DMS114 treated with DMSO at 0.1 percent for 48 hours (cell line): ENCODE measurements around the gene CYTH3.
"Not testable (repeated sequence)": the region's sequence is repeated elsewhere in the genome, so short reads cannot be mapped to it uniquely, and the experiment has no call there.

ENCODE experiments used
- DNase-seq: peaks from one replicate; lab custom pipeline; 2025; ENCODE audit not compliant: unreplicated experiment; lab: John Stamatoyannopoulos, UW

CYTH3 gene, protein sequence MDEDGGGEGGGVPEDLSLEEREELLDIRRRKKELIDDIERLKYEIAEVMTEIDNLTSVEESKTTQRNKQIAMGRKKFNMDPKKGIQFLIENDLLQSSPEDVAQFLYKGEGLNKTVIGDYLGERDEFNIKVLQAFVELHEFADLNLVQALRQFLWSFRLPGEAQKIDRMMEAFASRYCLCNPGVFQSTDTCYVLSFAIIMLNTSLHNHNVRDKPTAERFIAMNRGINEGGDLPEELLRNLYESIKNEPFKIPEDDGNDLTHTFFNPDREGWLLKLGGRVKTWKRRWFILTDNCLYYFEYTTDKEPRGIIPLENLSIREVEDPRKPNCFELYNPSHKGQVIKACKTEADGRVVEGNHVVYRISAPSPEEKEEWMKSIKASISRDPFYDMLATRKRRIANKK

DNA sequence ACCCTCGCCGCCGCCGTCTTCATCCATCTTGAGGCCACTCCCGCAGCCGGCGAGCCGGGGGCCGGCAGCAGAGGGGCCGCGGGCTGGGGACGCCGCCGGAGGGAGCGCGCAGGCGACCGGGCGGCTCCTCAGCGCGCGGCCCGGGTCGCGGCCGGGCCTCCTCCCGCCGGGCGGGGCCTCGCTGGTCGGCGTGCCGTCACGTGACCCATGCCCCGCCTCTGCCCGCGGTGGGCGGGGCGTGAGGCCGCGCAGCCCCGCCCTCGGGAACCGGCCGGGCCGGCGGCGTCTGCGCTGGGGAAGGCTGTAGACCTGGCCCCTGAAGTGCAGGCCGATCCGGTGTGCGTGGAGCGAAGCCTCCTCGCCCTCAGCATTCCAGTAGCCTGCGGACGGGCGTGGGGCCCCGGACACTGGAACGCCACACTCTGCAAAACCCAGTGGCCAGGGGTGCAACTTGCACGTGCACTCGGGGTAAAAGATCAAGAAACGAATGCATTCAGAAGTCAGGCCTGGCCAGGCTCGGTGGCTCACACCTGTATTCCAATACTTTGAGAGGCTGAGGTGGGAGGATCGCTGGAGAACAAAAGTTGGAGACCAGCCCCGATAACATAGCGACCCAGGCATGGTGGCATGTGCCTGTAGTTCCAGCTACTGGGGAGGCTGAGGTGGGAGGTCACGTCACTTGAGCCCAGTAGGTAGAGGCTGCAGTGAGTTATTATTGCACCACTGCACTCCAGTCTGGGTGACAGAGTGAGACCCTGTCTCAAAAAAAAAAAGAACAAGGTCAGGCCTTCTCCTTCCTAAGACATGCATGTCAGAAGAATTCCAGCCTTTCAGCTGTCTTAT lies at the start of gene CYTH3:
TSS of gene CYTH3 (minus strand) at position 144 of the 843 bp plus-strand sequence. CDS start at position 27, 117 bp downstream.
- DNase-seq = peak; percentile 27

DNA sequence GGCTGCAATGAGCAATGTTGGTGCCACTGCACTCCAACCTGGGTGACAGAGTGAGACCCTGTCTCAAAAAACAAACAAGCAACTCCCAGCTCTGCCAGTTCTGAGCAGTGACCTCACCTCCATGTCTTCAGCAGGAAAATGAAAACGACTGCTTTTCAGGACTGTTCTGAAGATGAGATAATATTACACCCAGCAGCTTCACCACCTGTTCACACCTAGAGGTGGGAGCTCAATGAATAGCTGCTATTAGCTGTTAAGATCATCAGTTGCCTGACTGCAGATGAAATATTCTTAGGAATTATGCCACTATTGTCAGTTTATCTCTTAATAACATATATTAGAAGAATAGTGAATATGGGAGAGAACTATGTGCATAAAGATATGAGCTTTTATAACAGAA lies 48.4 kb upstream of the CYTH3 start:
- no peak for DNase-seq

DNA sequence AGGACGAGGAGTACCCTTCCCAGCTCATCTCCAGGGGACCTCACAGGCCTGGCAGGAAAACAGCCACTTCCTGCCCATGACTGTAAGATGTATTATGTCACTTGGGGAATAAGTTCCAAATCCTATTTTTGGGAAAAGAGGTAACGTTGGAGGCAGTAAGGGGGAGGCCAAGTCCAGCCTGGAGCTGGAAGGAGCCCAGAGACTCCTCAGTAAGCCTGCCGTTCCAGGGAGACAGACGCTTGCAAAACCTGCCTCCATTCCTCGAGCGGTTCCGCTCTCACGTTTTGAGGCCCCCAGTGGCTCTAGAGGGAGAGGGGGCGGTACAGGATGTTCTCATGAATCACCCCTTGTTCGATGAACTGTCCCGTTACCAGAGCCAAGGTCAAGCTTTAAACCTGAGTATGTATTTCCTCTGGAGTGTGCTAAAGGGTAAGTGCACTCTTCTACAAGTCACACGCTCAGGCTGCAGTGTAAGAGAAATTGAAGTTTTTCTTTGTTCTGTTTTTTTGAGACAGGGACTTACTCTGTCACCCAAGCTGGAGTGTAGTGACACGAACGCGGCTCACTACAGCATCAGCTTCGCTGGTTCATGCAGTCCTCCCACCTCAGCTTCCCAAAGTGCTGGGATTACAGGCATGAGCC lies 45.5 kb upstream of the CYTH3 start:
- DNase-seq = no peak

DNA sequence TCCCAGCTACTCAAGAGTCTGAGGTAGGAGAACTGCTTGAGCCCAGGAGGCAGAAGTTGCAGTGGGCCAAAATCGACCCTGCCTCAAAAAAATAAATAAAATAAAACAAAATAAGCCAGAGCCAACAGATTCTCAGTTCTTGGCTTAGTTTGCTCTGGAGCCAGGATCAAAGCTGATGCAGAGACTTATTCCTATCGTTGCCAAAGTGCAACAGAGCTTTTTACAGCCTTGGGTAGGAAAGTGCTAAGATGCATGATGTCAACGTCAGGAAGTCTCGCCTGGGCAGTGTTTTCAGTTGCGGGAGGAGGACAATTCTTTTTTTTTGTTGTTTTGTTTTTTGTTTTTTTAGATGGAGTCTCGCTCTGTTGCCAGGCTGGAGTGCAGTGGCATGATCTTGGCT lies 43.8 kb upstream of the CYTH3 start:
- DNase-seq = no peak

DNA sequence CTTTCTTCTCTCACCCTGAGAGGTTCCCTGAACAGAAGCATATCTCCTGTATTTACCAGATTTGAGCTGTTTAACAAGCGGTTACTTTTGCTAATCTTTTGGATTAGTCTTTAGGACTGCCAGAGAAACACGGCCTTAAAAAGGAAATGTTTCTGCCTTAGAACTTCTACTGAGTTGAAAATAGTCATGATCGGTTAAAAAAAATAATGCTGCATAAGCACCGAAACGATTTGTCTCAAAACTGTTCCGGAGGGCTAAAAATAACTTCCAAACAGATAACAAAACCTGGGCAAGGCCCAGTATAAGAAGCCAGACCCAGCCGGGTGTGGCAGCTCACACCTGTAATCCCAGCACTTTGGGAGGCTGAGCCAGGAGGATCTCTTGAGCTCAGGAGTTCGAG lies 43.3 kb upstream of the CYTH3 start:
- DNase-seq = no peak

DNA sequence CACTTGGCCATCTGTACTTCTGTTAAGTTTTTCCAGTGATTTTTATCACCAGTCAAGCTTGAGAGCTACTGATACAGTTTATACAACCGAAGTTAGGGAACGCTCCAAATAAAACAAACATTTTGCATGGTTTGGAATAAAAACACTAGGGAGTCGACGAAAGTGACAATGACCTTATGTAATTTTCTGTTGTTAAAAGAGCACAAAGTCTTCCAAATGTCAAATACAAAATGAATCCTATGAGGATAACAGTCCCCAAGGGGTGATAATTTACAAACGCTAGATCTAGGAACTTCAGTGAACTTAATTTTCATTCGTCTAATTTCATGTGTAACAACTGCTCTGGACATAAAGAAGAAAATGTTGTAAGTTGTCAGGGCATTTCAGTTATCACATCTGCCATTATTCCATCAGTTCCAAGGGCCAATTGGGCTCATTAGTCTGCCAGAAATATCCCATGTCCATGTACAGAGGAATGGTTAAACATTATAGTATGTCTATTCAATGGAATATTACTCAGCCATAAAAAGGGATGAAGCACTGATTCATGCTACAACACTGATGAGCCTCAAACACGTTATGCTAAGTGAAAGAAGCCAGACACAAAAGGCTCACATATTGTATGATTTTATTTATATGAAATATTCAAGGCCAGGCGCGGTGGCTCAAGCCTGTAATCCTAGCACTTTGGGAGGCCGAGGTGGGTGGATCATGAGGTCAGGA lies 38.0 kb upstream of the CYTH3 start:
- DNase-seq = no peak

DNA sequence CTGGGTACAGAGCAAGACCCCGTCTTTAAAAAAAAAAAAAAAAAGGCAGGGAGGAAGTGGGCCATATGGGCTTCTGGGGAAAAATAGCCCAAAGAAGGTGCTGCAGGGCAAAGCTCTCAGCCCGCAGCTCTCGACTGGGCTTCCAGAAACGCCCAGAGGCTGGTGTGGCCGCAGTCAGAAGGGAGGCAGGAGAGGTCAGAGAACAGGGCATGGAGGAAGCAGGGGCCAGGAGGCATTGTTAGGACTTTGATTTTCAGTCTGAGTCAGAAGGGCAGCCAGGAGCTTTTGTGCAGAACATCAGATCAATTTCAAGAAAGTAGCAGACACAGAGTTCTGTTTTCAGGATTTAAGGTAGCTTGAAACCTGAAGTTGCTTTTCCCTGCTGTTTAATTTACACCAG lies 35.3 kb upstream of the CYTH3 start:
- DNase-seq = no peak

DNA sequence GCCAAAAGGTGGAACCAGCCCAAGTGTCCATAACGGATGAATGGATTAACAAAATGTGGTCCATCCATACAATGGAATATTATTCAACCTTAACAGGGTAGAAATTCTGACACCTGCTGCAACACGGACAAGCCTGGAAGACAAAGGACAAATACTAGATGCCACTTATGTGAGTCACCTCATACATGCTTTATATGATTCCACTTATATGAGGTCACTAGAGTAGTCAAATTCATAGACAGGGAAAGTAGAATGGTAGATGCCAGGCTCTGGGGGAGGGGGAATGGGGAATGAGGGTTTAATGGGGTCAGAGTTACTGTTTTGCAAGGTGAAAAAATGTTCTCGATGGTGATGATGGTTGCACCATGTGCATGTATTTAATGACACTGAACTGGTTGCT lies 34.0 kb upstream of the CYTH3 start:
- DNase-seq = no peak

DNA sequence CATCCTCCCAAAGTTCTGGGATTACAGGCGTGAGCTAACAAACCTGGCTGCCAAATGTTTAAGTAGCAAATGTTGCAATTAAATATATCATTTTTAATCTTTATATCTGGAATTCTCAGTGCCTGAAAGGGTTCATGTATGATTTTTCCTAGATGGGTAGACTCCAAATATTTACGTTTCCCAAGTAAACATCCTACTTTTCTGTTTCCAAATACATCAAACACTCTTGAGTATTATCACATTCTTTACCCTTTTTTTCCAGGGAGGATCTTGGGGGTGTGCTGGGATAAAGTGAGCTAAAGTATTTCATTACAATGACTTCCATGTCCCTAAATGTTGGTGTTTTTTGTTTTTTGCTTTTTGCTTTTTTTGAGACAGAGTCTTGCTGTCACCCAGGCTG lies 32.9 kb upstream of the CYTH3 start:
- no peak for DNase-seq

DNA sequence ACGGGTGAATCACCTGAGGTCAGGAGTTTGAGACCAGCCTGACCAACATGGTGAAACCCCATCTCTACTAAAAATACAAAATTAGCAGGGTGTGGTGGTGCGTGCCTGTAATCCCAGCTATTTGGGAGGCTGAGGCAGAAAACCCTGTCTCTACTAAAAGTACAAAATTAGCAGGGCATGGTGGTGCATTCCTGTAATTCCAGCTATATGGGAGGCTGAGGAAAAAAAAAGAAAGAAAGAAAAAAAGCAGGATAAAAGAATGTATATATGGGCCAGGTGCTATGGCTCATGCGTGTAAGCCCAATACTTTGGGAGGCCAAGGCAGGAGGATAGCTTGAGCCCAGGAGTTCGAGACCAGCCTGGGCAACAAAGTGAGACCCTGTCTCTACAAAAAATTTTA lies 29.0 kb upstream of the CYTH3 start:
- DNase-seq = not testable (repeated sequence)

DNA sequence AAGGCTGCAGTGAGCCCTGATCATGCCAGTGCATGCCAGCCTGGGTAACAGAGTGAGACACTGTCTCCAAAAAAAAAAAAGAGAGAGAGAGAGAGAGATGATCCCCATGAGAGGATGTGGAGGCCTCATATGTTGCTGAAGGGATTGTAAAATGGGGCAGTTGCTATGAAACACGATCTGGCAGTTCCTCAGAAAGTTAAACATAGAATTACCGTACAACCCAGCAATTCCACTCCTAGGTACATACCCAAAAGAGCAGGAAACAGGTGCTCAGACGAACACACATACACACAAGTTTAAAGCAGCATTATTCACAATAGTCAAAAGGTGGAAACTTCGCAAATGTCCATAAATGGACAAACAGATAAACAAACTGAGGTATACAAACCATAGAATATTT lies 27.4 kb upstream of the CYTH3 start:
- no peak for DNase-seq

DNA sequence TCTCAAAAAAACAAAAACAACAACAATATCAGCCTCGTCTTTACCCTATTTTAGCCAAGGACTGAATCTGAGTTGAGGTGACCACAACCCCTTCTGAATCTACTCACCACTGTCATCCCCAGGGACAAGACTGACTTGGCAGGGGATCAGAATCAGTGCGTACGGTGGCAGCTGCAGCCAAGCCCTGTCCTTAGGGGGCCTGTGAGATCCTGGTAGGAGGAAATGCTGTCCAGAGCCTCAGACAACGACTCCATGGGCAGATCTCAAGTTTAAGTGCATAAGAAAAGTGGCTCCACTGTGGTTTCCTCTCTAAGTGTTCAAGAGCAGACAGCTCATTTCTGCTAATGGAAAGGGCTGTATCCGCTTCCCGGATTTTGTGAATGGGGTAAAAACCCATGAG lies 22.4 kb upstream of the CYTH3 start:
- no peak for DNase-seq

DNA sequence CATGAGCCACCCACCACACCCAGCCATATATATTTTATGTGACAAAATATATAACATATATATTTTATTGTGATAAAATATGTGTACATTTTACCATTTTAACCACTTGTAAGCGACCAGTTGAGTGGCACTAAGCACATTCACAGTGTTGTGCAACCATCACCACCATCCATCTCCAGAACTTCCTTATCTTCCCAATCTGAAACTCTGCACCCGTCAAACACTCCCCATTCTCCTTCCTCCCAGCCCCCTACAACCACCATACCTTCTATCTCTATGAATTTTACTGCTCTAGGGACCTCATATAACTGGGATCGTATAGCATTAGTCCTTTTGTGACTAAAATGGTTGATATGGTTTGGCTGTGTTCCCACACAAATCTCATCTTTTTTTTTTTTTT lies 20.8 kb upstream of the CYTH3 start:
- DNase-seq = no peak

DNA sequence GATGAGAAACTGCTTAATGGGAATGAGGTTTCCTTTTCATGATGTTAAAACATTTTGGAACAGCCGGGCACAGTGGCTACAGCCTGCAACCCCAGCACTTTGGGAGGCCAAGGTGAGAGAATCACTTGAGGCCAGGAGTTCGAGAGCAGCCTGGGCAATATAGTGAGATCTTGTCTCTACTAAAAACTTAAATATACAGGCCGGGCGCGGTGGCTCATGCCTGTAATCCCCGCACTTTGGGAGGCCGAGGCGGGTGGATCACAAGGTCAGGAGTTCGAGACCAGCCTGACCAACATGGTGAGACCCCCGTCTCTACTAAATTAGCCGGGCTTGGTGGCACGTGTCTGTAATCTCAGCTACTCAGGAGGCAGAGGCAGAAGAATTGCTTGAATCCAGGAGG lies 19.5 kb upstream of the CYTH3 start:
- DNase-seq = not testable (repeated sequence)

DNA sequence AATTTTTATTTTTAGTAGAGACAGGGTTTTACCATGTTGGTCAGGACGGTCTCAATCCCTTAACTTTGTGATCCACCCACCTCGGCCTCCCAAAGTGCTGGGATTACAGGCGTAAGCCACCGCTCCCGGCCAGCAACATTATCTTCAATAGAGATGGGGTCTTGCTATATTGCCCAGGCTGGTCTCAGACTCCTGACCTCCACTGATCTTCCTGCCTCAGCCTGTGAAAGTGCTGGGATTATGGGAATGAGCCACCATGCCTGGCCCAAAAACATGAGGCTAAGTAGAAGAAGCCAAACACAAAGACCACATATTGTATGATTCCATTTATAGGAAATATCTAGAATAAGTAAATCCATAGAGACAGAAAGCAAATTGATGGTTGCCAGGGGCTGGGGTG lies 19.1 kb upstream of the CYTH3 start:
- DNase-seq = no peak

DNA sequence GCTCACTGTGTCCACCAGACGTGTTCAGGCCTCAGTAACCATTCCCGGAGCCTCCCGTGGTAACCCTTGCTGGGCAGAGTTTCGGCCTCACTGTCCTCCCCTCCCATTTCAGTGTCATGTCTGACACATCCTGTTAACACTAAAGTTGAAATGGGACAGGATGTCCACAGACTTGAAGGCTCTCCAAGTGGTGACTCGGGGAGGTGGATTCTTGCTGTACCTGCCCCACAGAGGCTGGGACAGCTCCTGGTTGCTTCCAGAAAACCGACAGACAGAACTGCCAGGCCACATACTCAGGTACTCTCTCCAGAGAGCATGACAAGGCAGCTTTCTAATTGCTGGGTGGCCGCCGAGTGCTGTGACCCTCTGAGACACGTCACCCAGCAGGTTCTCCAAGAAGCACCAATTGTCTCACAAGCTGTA lies 17.9 kb upstream of the CYTH3 start:
- DNase-seq = no peak

DNA sequence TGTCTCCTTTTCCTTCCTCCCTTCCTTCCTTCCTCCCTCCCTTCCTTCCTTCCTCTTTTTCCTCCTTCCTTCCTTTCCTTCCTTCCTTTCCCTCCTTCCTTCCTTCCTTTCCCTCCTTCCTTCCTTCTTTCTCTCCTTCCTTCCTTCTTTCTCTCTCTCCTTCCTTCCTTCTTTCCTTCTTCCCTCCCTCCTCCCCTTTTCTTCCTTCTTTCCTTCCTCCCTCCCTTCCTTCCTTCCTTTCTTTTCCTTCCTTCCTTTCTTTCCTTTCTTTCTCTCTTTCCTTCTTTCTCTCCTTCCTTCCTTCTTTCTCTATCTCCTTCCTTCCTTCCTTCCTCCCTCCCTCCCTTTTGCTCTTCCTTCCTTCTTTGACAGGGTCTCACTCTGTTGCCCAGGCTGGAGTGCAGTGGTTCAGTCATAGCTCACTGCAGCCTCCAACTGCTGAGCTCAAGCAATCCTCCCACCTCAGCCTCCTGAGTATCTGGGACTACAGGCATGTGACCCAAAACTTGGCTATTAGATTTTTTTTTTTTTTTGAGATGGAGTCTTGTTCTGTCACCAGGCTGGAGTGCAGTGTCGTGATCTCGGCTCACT lies 15.9 kb upstream of the CYTH3 start:
- DNase-seq = no peak

DNA sequence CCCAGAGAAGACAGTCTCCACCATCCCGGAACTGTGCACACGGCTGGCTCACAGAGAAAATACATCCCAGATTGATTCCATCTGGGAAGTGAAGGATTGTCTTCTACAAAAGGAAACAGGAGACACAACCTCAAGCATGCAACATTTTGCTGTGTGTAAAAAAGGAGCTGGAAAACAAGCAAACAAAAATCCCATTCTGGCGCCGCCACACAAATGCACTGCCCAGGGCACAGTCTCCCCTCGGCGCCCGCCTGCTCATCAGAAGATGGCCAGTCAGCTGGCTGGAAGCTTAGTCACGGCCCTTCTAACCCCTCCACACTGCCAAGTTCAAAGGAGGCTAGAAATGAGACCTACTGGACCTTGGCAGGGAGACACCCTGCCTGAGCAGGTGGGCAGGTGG lies 14.1 kb upstream of the CYTH3 start:
- no peak for DNase-seq

DNA sequence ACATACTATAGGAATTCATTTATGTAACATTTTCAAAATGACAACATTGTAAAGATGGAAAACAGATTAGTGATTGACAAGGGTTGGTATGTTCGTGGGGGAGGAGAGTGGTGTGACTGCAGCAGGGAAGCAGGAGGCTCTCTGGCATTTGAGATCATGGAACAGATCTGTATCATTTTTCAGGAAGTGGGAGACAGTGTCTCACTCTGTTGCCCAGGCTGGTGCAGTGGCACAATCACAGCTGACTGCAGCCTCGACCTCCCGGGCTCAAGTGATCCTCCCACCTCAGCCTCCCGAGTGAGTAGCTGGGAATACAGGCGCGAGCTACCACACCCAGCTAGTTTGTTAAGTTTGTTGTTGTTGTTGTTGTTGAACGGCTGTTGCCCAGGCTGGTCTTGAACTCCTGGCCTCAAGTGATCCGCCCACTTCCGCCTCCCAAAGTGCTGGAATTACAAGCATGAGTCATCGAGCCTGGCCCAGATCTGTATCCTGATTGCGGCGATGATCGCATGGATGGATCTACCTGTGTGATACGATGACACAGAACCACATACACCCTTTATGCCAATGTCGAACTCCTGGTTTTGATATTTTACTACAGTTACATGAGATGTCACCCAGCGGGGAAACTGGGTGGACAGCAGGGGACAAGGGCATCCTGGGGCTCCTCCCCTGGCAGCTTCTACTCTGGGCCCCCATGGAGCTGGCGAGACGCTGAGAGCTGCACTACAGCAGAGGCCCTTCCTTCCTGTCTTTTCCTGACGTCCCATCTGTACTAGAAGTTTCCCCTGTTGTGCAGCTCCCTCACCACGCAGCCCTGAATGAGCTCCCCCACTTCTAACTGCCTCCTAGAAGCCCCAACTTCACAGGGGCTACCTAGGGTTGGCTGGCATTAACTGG lies 12.3 kb upstream of the CYTH3 start:
- no peak for DNase-seq

DNA sequence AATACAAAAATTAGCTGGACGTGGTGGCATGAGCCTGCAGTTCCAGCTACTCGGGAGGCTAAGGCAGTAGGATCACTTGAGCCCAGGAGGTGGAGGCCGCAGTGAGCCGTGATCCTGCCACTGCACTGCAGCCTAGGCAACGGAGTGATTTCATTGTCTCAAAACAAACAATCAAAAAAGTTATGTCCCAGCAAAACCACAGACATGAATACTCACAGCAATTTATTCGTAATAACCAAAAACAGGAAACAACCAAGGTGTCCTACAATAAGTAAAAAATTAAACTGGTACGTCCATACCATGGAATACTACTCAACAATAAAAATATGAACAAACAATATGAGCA lies 11.6 kb upstream of the CYTH3 start:
- DNase-seq = no peak
